ENCODE data around the gene ADRB1. TPM values are rescaled to one million over a fixed set of nuclear protein-coding genes. Genes with fewer than 3 reads are reported as not detected.
A peak's percentile ranks its signal among the peaks of the same experiment; 100 is the strongest.

The ADRB1 gene
- total RNA-seq, 6 experiments from 2014 or later = 0.11 to 0.66 (median 0.38) TPM; not detected in 2

- ATAC-seq = no peak
- Histone ChIP-seq H3K27ac (no peak overlapping the region), H3K4me1 (peaks cover 0 to 2% (median 0%) of the 10 kb centered on the region in 4 donors), H3K9me3 (no peaks in the 10 kb centered on the region), H3K36me3 (no peaks in the 10 kb centered on the region), H3K4me3 (no peak overlapping the region), H3K27me3 (no peaks in the 10 kb centered on the region)
- 38% methylated on average over 1 of the region's 1 CpG for WGBS (ENCODE audit: insufficient coverage, low coverage, low lambda C conversion rate, missing lambda C conversion rate)
- TF ChIP-seq POLR2A (IDR thresholded peaks at IDR 0.05) = no peak
- TF ChIP-seq, protein P1, sequence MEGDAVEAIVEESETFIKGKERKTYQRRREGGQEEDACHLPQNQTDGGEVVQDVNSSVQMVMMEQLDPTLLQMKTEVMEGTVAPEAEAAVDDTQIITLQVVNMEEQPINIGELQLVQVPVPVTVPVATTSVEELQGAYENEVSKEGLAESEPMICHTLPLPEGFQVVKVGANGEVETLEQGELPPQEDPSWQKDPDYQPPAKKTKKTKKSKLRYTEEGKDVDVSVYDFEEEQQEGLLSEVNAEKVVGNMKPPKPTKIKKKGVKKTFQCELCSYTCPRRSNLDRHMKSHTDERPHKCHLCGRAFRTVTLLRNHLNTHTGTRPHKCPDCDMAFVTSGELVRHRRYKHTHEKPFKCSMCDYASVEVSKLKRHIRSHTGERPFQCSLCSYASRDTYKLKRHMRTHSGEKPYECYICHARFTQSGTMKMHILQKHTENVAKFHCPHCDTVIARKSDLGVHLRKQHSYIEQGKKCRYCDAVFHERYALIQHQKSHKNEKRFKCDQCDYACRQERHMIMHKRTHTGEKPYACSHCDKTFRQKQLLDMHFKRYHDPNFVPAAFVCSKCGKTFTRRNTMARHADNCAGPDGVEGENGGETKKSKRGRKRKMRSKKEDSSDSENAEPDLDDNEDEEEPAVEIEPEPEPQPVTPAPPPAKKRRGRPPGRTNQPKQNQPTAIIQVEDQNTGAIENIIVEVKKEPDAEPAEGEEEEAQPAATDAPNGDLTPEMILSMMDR (IDR thresholded peaks at IDR 0.05) = no peak
- no peak for DNase-seq
- intact Hi-C loops (cut with DNase I) = no loop called here
Observed at GRCh38 chr10:114052255-114052654, 8.6 kb downstream of the ADRB1 start.

DNA sequence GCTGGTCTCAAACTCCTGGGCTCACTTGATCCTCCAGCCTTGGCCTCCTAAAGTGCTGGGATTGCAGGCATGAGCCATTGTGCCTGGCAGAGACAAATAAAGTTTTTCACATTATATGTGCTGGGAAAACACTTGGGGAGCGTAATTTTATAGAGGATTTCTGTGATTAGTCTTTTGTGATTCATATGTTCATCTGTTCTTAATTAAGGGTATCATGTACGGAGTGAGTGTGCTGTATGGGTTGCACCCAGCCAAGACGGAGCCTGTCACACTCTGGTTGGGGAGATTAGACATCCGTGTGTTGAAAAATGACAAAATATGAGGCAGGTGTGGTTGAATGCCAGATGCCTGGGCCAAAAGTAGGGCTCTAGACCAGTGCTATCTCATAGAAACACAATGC lies 10.3 kb downstream of the ADRB1 start:
- Histone ChIP-seq H3K4me1 (peaks cover 0 to 2% (median 0%) of the 10 kb centered on the region in 4 donors), H3K4me3 (no peak overlapping the region), H3K27me3 (no peaks in the 10 kb centered on the region), H3K27ac (no peak overlapping the region), H3K9me3 (no peaks in the 10 kb centered on the region), H3K36me3 (no peaks in the 10 kb centered on the region)
- WGBS (ENCODE audit: insufficient coverage, low coverage, low lambda C conversion rate, missing lambda C conversion rate) = 65% methylated on average over 4 of the region's 4 CpGs
- DNase-seq (no peak), ATAC-seq (no peak)
- intact Hi-C loops (cut with DNase I) = no loop called here
- TF ChIP-seq POLR2A (IDR thresholded peaks at IDR 0.05) = no peak
- TF ChIP-seq, protein P1 (IDR thresholded peaks at IDR 0.05) = no peak

- intact Hi-C loops (cut with DNase I) = no loop called here
- no peaks in the 10 kb centered on the region for H3K4me1 ChIP-seq
- 54% methylated on average over 2 of the region's 2 CpGs for WGBS (ENCODE audit: insufficient coverage, low coverage, low lambda C conversion rate, missing lambda C conversion rate)
- H3K9me3 ChIP-seq = no peaks in the 10 kb centered on the region
- H3K27me3 ChIP-seq = no peaks in the 10 kb centered on the region
- no peak for TF ChIP-seq POLR2A (IDR thresholded peaks at IDR 0.05)
- TF ChIP-seq, protein P1 (IDR thresholded peaks at IDR 0.05) = no peak
- H3K27ac ChIP-seq = no peak overlapping the region
- H3K36me3 ChIP-seq = no peaks in the 10 kb centered on the region
- DNase-seq (no peak), ATAC-seq (peak in 2 of 4 donors; percentile 22 to 57)
- H3K4me3 ChIP-seq = no peak overlapping the region
Observed at GRCh38 chr10:114057855-114058254, 14.2 kb downstream of the ADRB1 start.

DNA sequence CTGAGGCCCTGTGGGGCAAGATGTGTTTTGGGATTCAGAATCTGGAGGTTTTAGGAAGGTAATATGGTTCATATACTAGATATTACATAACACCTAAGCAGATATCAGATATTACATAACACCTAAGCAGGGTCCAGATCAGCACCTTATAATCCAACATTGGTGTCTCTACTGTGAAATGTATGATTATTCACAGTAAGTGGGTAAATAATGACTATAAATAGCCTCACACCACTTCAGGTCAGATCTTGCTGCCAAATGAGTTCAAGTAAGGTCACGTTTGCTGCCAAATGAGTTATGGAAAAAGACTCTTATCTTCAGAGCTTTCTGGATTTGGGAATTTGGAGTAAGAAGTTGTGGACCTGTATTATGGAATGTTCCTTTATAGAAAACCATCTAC lies 14.6 kb downstream of the ADRB1 start:
- no peak for TF ChIP-seq POLR2A (IDR thresholded peaks at IDR 0.05)
- TF ChIP-seq, protein P1 (IDR thresholded peaks at IDR 0.05) = no peak
- Histone ChIP-seq H3K27me3 (no peaks in the 10 kb centered on the region), H3K4me1 (no peaks in the 10 kb centered on the region), H3K4me3 (no peak overlapping the region), H3K9me3 (no peaks in the 10 kb centered on the region), H3K27ac (no peak overlapping the region), H3K36me3 (no peaks in the 10 kb centered on the region)
- intact Hi-C loops (cut with DNase I) = no loop called here
- DNase-seq = no peak
- no peak for ATAC-seq
- 42% methylated on average over 1 of the region's 1 CpG for WGBS (ENCODE audit: insufficient coverage, low coverage, low lambda C conversion rate, missing lambda C conversion rate)

DNA sequence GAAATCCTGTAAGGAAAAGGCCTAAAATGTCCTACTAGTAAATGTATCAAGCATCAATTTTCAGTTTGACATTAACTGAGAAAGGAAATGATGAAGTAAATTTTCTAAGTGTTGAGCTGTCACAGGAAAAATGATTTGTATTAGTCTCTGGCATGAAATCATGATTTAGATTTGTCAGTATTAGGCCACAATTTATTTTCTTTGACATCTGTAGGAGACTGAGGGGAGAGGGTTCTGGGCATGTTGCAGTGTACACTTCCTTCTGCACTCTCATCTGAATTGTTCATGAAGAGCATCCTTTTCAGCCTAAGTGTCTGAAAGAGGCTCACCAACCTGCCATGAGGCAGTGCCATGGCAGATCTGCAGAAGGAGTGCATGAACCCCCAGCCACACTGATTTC lies 15.9 kb downstream of the ADRB1 start:
- Histone ChIP-seq H3K4me3 (no peak overlapping the region), H3K9me3 (no peaks in the 10 kb centered on the region), H3K27ac (no peak overlapping the region), H3K36me3 (no peaks in the 10 kb centered on the region), H3K4me1 (peaks cover 0 to 10% (median 5%) of the 10 kb centered on the region in 4 donors), H3K27me3 (no peaks in the 10 kb centered on the region)
- intact Hi-C loops (cut with DNase I) = no loop called here
- DNase-seq (no peak), ATAC-seq (no peak)
- TF ChIP-seq, protein P1 (IDR thresholded peaks at IDR 0.05) = no peak
- no peak for TF ChIP-seq POLR2A (IDR thresholded peaks at IDR 0.05)
